Measurements from ENCODE around the gene MZT2A.
"Not testable (repeated sequence)": the region's sequence is repeated elsewhere in the genome, so short reads cannot be mapped to it uniquely, and the experiment has no call there.

The MZT2A gene

GRCh38 chr2:131490616-131491468 is 1.4 kb downstream of the MZT2A start:
- peak; percentile 37 for DNase-seq

- no peak for DNase-seq
Observed at GRCh38 chr2:131488306-131489205, 3.6 kb downstream of the MZT2A start.

GRCh38 chr2:131486201-131486902 is 5.8 kb downstream of the MZT2A start:
- peak; percentile 10 for DNase-seq

GRCh38 chr2:131484906-131485460 is 7.2 kb downstream of the MZT2A start:
- not testable (repeated sequence) for DNase-seq

GRCh38 chr2:131483981-131484820 is 8.0 kb downstream of the MZT2A start:
- peak; percentile 2 for DNase-seq

- DNase-seq, result not testable (repeated sequence)
Observed at GRCh38 chr2:131482506-131483155, 9.6 kb downstream of the MZT2A start.

- DNase-seq, result not testable (repeated sequence)
Observed at GRCh38 chr2:131480351-131480750, 11.8 kb downstream of the MZT2A start.

GRCh38 chr2:131478850-131479461 is 13.2 kb downstream of the MZT2A start:
- DNase-seq, result not testable (repeated sequence)

GRCh38 chr2:131478074-131478849 is 13.9 kb downstream of the MZT2A start:
- not testable (repeated sequence) for DNase-seq

GRCh38 chr2:131477227-131477626 is 15.0 kb downstream of the MZT2A start:
- DNase-seq, result not testable (repeated sequence)

GRCh38 chr2:131476363-131476762 is 15.8 kb downstream of the MZT2A start:
- not testable (repeated sequence) for DNase-seq

GRCh38 chr2:131475831-131476230 is 16.4 kb downstream of the MZT2A start, which contains the start of gene TUBA3D:
TUBA3D (plus strand) TSS chr2:131476119; CDS start chr2:131476200, 81 bp downstream.
- no peak for DNase-seq

GRCh38 chr2:131473266-131473665 is 18.9 kb downstream of the MZT2A start:
- DNase-seq, result not testable (repeated sequence)

- peak; percentile 4 for DNase-seq
Observed at GRCh38 chr2:131471624-131472023, 20.6 kb downstream of the MZT2A start.

GRCh38 chr2:131470944-131471343 is 21.3 kb downstream of the MZT2A start:
- DNase-seq, result not testable (repeated sequence)

GRCh38 chr2:131467722-131468121 is 24.5 kb downstream of the MZT2A start:
- DNase-seq, result not testable (repeated sequence)

GRCh38 chr2:131454914-131455313 is 37.3 kb downstream of the MZT2A start:
- not testable (repeated sequence) for DNase-seq

GRCh38 chr2:131451265-131451949 is 40.8 kb downstream of the MZT2A start:
- DNase-seq, result not testable (repeated sequence)

- DNase-seq, result not testable (repeated sequence)
Observed at GRCh38 chr2:131447981-131448380, 44.2 kb downstream of the MZT2A start.

Measured in NCI-H69 (cell line).